K562 (cell line): ENCODE measurements around the gene NFATC1. TPM values are rescaled to one million over a fixed set of nuclear protein-coding genes. Genes with fewer than 3 reads are reported as not detected.
A peak's percentile ranks its signal among the peaks of the same experiment; 100 is the strongest.

ENCODE experiments used
- C11orf30 ChIP-seq: fragments of 450-650 bp; IDR thresholded peaks from 2 replicates; pipeline ENCODE4 v1.6.1; 2016; ENCODE audit warnings: low read depth, mild to moderate bottlenecking
- CBX8 ChIP-seq: fragments of 200-600 bp; sonication (generic); IDR thresholded peaks from 2 replicates; pipeline ENCODE4 v1.6.1; 2012; ENCODE audit warnings: borderline replicate concordance, mixed run types, low read depth, mild to moderate bottlenecking, moderate library complexity, mixed read lengths, low read length, control low read depth, inconsistent platforms; ENCODE audit not compliant: poor library complexity, severe bottlenecking; ENCODE audit errors: extremely low read depth
- FOXM1 ChIP-seq, 2 experiments: fragments of 450-650 bp in 1 of 2; sonication (generic) in 1 of 2; formaldehyde crosslinking in 1 of 2; IDR thresholded peaks; 2 replicates each; pipeline versions ENCODE4 v1.6.1 to v1.9.0; 2017 to 2022; ENCODE audit warnings: low read depth in 2 of 2, mild to moderate bottlenecking in 2 of 2, missing genetic modification reagents in 1 of 2, moderate library complexity in 1 of 2
- HDAC1 ChIP-seq, 2 experiments: fragments of 450-650 bp; IDR thresholded peaks; 2 replicates each; pipeline ENCODE4 v1.6.1; 2016 to 2017; ENCODE audit warnings: inconsistent platforms in 1 of 2, mild to moderate bottlenecking in 1 of 2, moderate library complexity in 1 of 2
- LCOR ChIP-seq: sonication (generic); formaldehyde crosslinking; IDR thresholded peaks from 2 replicates; pipeline ENCODE4 v1.8.0; 2022; ENCODE audit warnings: mild to moderate bottlenecking, missing genetic modification reagents
- MAZ ChIP-seq, 2 experiments: fragments of 450-650 bp in 1 of 2; sonication (generic) in 1 of 2; formaldehyde crosslinking; IDR thresholded peaks in 1 of 2; conservative IDR thresholded peaks in 1 of 2; 2 replicates each; pipeline versions ENCODE4 v1.4.0 to v1.5.0; 2020; ENCODE audit warnings: mild to moderate bottlenecking in 1 of 2, missing genetic modification reagents in 1 of 2
- MBD2 ChIP-seq: sonication (generic); IDR thresholded peaks from 2 replicates; pipeline ENCODE4 v1.6.1; 2016; ENCODE audit warnings: low read depth, borderline replicate concordance
- MTF1 ChIP-seq: fragments of 250-450 bp; sonication (Bioruptor Pico); IDR thresholded peaks from 2 replicates; pipeline ENCODE4 v1.9.0; 2021; ENCODE audit warnings: moderate library complexity, mild to moderate bottlenecking, inconsistent platforms, borderline replicate concordance
- NELFE ChIP-seq: IDR thresholded peaks from 2 replicates; pipeline ENCODE4 v1.6.1; 2011; ENCODE audit warnings: mild to moderate bottlenecking; ENCODE audit not compliant: insufficient read depth, insufficient read length
- PHF8 ChIP-seq: fragments of 200-600 bp; sonication (generic); IDR thresholded peaks from 2 replicates; pipeline ENCODE4 v1.6.1; 2012; ENCODE audit warnings: mixed run types, mild to moderate bottlenecking, inconsistent platforms, low read length, moderate library complexity, borderline replicate concordance
- POU5F1 ChIP-seq: fragments of 150-350 bp; IDR thresholded peaks from 2 replicates; pipeline ENCODE4 v1.6.1; 2014; ENCODE audit warnings: borderline replicate concordance, low read length, low read depth, mild to moderate bottlenecking; ENCODE audit not compliant: partially characterized antibody
- SMARCA4 ChIP-seq: fragments of 450-650 bp; IDR thresholded peaks from 2 replicates; pipeline ENCODE4 v1.6.1; 2016
- ZBTB7A ChIP-seq: IDR thresholded peaks from 2 replicates; pipeline ENCODE4 v1.6.1; 2011; ENCODE audit warnings: low read depth, mild to moderate bottlenecking, low read length, moderate library complexity, borderline replicate concordance; ENCODE audit not compliant: control insufficient read depth
- ZNF143 ChIP-seq: sonication (generic); formaldehyde crosslinking; IDR thresholded peaks from 2 replicates; pipeline ENCODE4 v1.9.0; 2022; ENCODE audit warnings: mild to moderate bottlenecking, missing genetic modification reagents
- ZNF232 ChIP-seq: sonication (generic); formaldehyde crosslinking; IDR thresholded peaks from 2 replicates; pipeline ENCODE4 v1.8.0; 2022; ENCODE audit warnings: mild to moderate bottlenecking, missing genetic modification reagents
- ZNF699 ChIP-seq: fragments of 250-450 bp; sonication (Bioruptor Pico); IDR thresholded peaks from 2 replicates; pipeline ENCODE4 v1.8.0; 2021; ENCODE audit warnings: mild to moderate bottlenecking, moderate library complexity; ENCODE audit not compliant: insufficient replicate concordance
- ZZZ3 ChIP-seq: fragments of 450-650 bp; IDR thresholded peaks from 2 replicates; pipeline ENCODE4 v1.6.1; 2016; ENCODE audit warnings: antibody characterized with exemption, mild to moderate bottlenecking, moderate library complexity
- polyA plus RNA-seq, 8 experiments: library from polyadenylated mRNA; depleted of rRNA in 4 of 8; stranded (reverse) in 5 of 8; unstranded in 3 of 8; fragments of >200 nt; fragmentation: Nextera tagmentation in 2 of 8; fragmentation: Illumina TruSeq in 1 of 8; extraction: Ambion mirVana in 2 of 8; extraction: Trizol in 1 of 8; gene quantifications; 2 replicates each; pipeline versions ENCODE4 v1.2.1 to v1.2.3, GENCODE V29; 2011 to 2014; ENCODE audit warnings: inconsistent platforms in 1 of 8, missing spikeins in 1 of 8
- total RNA-seq, 7 experiments: library from RNA; depleted of rRNA in 6 of 7; stranded (reverse); fragments of >200 nt in 6 of 7; fragmentation: Illumina TruSeq in 2 of 7; extraction: Trizol in 2 of 7; gene quantifications; 2 replicates each; pipeline versions ENCODE4 v1.2.1 to v1.2.3, GENCODE V29; 2011 to 2021; ENCODE audit warnings: low replicate concordance in 1 of 7
- TF ChIP-seq, protein P1 (sequence below), 2 experiments: IDR thresholded peaks; 2 replicates each; pipeline ENCODE4 v1.6.1; 2011; ENCODE audit warnings: borderline replicate concordance in 1 of 2, control low read depth in 1 of 2, low read depth in 1 of 2, low read length in 1 of 2, mild to moderate bottlenecking in 1 of 2, mixed read lengths in 1 of 2, moderate library complexity in 1 of 2; ENCODE audit not compliant: insufficient read depth in 1 of 2, insufficient read length in 1 of 2, poor library complexity in 1 of 2, severe bottlenecking in 1 of 2; ENCODE audit errors: extremely low read depth in 1 of 2
- TF ChIP-seq, protein P2 (sequence below), 2 experiments: fragments of 450-650 bp; conservative IDR thresholded peaks; 2 replicates each; pipeline ENCODE4 v1.6.1; 2017; ENCODE audit warnings: mild to moderate bottlenecking in 2 of 2, moderate library complexity in 2 of 2
- TF ChIP-seq, protein P3 (sequence below): fragments of 450-650 bp; IDR thresholded peaks from 2 replicates; pipeline ENCODE4 v1.6.1; 2017; ENCODE audit warnings: antibody characterized with exemption, mild to moderate bottlenecking

NFATC1 gene
- total and polyA plus RNA-seq, 9 of the 15 experiments (the other 6 are each of a cell fraction or from before 2014, with no cell fraction given): 1.1 to 16.4 (median 2.5) TPM

DNA sequence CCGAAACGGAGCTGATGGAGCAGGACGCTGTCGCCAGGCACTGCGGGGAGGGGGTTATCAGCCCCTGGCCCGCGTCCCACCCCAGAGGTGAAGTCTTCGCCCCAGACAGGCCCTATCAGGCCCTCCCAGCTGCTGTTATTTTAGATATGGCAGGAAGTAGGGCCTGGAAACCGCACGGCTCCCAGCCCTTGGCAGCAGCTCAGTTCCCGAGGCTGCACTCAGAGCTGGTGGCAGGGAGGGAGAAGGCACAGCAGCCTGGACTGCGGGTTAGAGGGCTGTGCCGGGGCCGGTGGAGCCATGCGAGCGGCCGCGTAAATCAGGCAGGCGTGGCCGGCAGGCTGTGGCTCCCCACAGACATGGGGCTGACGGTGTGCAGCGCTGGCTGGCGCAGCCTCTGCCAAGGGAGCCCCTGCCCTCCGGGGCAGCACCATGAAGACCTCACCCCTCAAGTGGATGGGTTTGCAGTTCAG, 111.4 kb downstream of the NFATC1 start (continued):
- TF ChIP-seq, protein P1, sequence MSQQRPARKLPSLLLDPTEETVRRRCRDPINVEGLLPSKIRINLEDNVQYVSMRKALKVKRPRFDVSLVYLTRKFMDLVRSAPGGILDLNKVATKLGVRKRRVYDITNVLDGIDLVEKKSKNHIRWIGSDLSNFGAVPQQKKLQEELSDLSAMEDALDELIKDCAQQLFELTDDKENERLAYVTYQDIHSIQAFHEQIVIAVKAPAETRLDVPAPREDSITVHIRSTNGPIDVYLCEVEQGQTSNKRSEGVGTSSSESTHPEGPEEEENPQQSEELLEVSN (IDR thresholded peaks at IDR 0.05; ENCODE audit: borderline replicate concordance in 1 of 2, extremely low read depth in 1 of 2, insufficient read depth in 1 of 2, insufficient read length in 1 of 2, low read depth in 1 of 2, low read length in 1 of 2, poor library complexity in 1 of 2, severe bottlenecking in 1 of 2): peak in 1 of 2 experiments; percentile 10
- TF ChIP-seq PHF8: peak; percentile 14; the same call in 1 of the 2 replicates
- no peak for TF ChIP-seq C11orf30
- TF ChIP-seq, protein P2, sequence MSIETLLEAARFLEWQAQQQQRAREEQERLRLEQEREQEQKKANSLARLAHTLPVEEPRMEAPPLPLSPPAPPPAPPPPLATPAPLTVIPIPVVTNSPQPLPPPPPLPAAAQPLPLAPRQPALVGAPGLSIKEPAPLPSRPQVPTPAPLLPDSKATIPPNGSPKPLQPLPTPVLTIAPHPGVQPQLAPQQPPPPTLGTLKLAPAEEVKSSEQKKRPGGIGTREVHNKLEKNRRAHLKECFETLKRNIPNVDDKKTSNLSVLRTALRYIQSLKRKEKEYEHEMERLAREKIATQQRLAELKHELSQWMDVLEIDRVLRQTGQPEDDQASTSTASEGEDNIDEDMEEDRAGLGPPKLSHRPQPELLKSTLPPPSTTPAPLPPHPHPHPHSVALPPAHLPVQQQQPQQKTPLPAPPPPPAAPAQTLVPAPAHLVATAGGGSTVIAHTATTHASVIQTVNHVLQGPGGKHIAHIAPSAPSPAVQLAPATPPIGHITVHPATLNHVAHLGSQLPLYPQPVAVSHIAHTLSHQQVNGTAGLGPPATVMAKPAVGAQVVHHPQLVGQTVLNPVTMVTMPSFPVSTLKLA (conservative IDR thresholded peaks at IDR 0.05): peak in 1 of 2 experiments; percentile 64; a peak in 2 of 4 replicates
- TF ChIP-seq SMARCA4: peak; percentile 92
- TF ChIP-seq ZNF699: no peak
- no peak for TF ChIP-seq MTF1 (CRISPR knock-in tag)
- TF ChIP-seq POU5F1: no peak
- TF ChIP-seq, protein P3, sequence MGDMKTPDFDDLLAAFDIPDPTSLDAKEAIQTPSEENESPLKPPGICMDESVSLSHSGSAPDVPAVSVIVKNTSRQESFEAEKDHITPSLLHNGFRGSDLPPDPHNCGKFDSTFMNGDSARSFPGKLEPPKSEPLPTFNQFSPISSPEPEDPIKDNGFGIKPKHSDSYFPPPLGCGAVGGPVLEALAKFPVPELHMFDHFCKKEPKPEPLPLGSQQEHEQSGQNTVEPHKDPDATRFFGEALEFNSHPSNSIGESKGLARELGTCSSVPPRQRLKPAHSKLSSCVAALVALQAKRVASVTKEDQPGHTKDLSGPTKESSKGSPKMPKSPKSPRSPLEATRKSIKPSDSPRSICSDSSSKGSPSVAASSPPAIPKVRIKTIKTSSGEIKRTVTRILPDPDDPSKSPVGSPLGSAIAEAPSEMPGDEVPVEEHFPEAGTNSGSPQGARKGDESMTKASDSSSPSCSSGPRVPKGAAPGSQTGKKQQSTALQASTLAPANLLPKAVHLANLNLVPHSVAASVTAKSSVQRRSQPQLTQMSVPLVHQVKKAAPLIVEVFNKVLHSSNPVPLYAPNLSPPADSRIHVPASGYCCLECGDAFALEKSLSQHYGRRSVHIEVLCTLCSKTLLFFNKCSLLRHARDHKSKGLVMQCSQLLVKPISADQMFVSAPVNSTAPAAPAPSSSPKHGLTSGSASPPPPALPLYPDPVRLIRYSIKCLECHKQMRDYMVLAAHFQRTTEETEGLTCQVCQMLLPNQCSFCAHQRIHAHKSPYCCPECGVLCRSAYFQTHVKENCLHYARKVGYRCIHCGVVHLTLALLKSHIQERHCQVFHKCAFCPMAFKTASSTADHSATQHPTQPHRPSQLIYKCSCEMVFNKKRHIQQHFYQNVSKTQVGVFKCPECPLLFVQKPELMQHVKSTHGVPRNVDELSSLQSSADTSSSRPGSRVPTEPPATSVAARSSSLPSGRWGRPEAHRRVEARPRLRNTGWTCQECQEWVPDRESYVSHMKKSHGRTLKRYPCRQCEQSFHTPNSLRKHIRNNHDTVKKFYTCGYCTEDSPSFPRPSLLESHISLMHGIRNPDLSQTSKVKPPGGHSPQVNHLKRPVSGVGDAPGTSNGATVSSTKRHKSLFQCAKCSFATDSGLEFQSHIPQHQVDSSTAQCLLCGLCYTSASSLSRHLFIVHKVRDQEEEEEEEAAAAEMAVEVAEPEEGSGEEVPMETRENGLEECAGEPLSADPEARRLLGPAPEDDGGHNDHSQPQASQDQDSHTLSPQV: peak; percentile 55
- TF ChIP-seq MBD2: peak; percentile 75; the same call in 1 of the 2 replicates
- peak in 1 of 2 experiments; percentile 54; a peak in 3 of 4 replicates for TF ChIP-seq MAZ (CRISPR knock-in tag; conservative IDR thresholded peaks at IDR 0.05 in 1 of 2, IDR thresholded peaks at IDR 0.05 in 1 of 2)
- no peak for TF ChIP-seq ZZZ3
- TF ChIP-seq ZNF232 (CRISPR knock-in tag): no peak
- TF ChIP-seq NELFE: no peak
- peak in 1 of 2 experiments; percentile 62; a peak in 1 of 4 replicates for TF ChIP-seq HDAC1 (IDR thresholded peaks at IDR 0.05)
- no peak for TF ChIP-seq CBX8
- TF ChIP-seq ZBTB7A: peak; percentile 96
- TF ChIP-seq FOXM1 (IDR thresholded peaks at IDR 0.05; ENCODE audit: low read depth): peak; percentile 73
- TF ChIP-seq FOXM1 (CRISPR knock-in tag; IDR thresholded peaks at IDR 0.05; ENCODE audit: low read depth): no peak
- TF ChIP-seq LCOR (CRISPR knock-in tag): 0 out of 2 replicates have a peak, but pooled peaks have one; percentile 21
- no peak for TF ChIP-seq ZNF143 (CRISPR knock-in tag)
